SIG-M5 treated with dmso at 0.1 percent for 504 hours (cell line): ENCODE measurements around the gene DHX29.

Source experiments
- DNase-seq: peaks from one replicate; lab custom pipeline; 2025; ENCODE audit not compliant: unreplicated experiment; lab: John Stamatoyannopoulos, UW

Gene DHX29

GRCh38 chr5:55211184-55211874, 96.2 kb downstream of the DHX29 start:
- no peak for DNase-seq
